Medulla oblongata (tissue), 1 donor: ENCODE measurements around the gene SRGAP1.
"Not testable (repeated sequence)": the region's sequence is repeated elsewhere in the genome, so short reads cannot be mapped to it uniquely, and the experiment has no call there.

Experiments
- DNase-seq: peaks from one replicate; pipeline ENCODE4 v3.0.0-alpha.2; 2015; ENCODE audit errors: extremely low spot score

Gene SRGAP1

GRCh38 chr12:64085154-64085553 is 240.7 kb downstream of the SRGAP1 start:
- DNase-seq: no peak

GRCh38 chr12:64085996-64086395 is 241.5 kb downstream of the SRGAP1 start:
- no peak for DNase-seq

GRCh38 chr12:64086946-64087345 is 242.4 kb downstream of the SRGAP1 start:
- no peak for DNase-seq

- no peak for DNase-seq
These were observed 243.3 kb downstream of the SRGAP1 start for GRCh38 chr12:64087761-64088160.

GRCh38 chr12:64088431-64089349 is 244.2 kb downstream of the SRGAP1 start:
- peak; percentile 89 for DNase-seq

GRCh38 chr12:64090047-64090446 is 245.5 kb downstream of the SRGAP1 start:
- peak; percentile 53 for DNase-seq

- DNase-seq: no peak
These were observed 246.7 kb downstream of the SRGAP1 start for GRCh38 chr12:64091186-64091585.

GRCh38 chr12:64092507-64093196 is 248.2 kb downstream of the SRGAP1 start:
- DNase-seq: no peak

GRCh38 chr12:64093689-64094088 is 249.2 kb downstream of the SRGAP1 start:
- DNase-seq: no peak

GRCh38 chr12:64097366-64098105 is 253.0 kb downstream of the SRGAP1 start:
- no peak for DNase-seq

GRCh38 chr12:64098709-64099354 is 254.3 kb downstream of the SRGAP1 start:
- DNase-seq: no peak

GRCh38 chr12:64099397-64099796 is 254.9 kb downstream of the SRGAP1 start:
- no peak for DNase-seq

- no peak for DNase-seq
These were observed 257.8 kb downstream of the SRGAP1 start for GRCh38 chr12:64102339-64102738.

- DNase-seq: peak; percentile 17
These were observed 259.6 kb downstream of the SRGAP1 start for GRCh38 chr12:64103825-64104740.

- DNase-seq: no peak
These were observed 260.5 kb downstream of the SRGAP1 start for GRCh38 chr12:64105026-64105425.

- no peak for DNase-seq
These were observed 263.3 kb downstream of the SRGAP1 start for GRCh38 chr12:64107776-64108175.

- no peak for DNase-seq
These were observed 265.2 kb downstream of the SRGAP1 start for GRCh38 chr12:64109706-64110105.

GRCh38 chr12:64110864-64111263 is 266.4 kb downstream of the SRGAP1 start:
- no peak for DNase-seq

- no peak for DNase-seq
These were observed 272.5 kb downstream of the SRGAP1 start for GRCh38 chr12:64116969-64117368.

- DNase-seq: no peak
These were observed 276.1 kb downstream of the SRGAP1 start for GRCh38 chr12:64120568-64120967.

- not testable (repeated sequence) for DNase-seq
These were observed 276.6 kb downstream of the SRGAP1 start for GRCh38 chr12:64121086-64121485.
